Kidney (tissue), 14 donors: Measurements from ENCODE around the gene ASB8. TPM values are rescaled to one million over a fixed set of nuclear protein-coding genes. Genes with fewer than 3 reads are reported as not detected.
"Not testable (repeated sequence)": the region's sequence is repeated elsewhere in the genome, so short reads cannot be mapped to it uniquely, and the experiment has no call there.

Experiments
- DNase-seq, 5 donors: peaks; one replicate each; pipeline ENCODE4 v3.0.0-alpha.2; 2013 to 2020
- FAIRE-seq: peaks from 2 replicates; lab custom pipeline; 2012; peaks lifted over from hg19 to GRCh38; lab: Jason Lieb, UNC
- H3K27ac ChIP-seq, 2 donors: one replicate each; pipeline ENCODE4 v1.7.0; 2013; ENCODE audit warnings: low read depth in 2 of 2, low read length in 2 of 2, inconsistent platforms in 1 of 2
- H3K27me3 ChIP-seq: one replicate; pipeline ENCODE4 v1.7.1; 2013; ENCODE audit warnings: low read length, inconsistent platforms; ENCODE audit not compliant: control insufficient read depth, insufficient read depth
- H3K36me3 ChIP-seq, 3 donors: one replicate each; pipeline versions ENCODE4 v1.7.0 to v1.7.1; 2013; ENCODE audit warnings: low read length in 3 of 3, control low read depth in 1 of 3, inconsistent platforms in 1 of 3; ENCODE audit not compliant: insufficient read depth in 3 of 3, control insufficient read depth in 2 of 3
- H3K4me1 ChIP-seq, 3 donors: one replicate each; pipeline versions ENCODE4 v1.7.0 to v1.7.1; 2013; ENCODE audit warnings: low read length in 3 of 3, inconsistent platforms in 1 of 3, low read depth in 1 of 3; ENCODE audit not compliant: control insufficient read depth in 2 of 3, insufficient read depth in 2 of 3
- H3K4me3 ChIP-seq, 3 donors: one replicate each; pipeline versions ENCODE4 v1.7.0 to v1.8.1; 2013; ENCODE audit warnings: low read length in 3 of 3, control low read depth in 1 of 3, inconsistent platforms in 1 of 3
- H3K9ac ChIP-seq, 3 donors: one replicate each; pipeline versions ENCODE4 v1.7.0 to v1.7.1; 2013; ENCODE audit warnings: low read length in 3 of 3, control low read depth in 1 of 3, inconsistent platforms in 1 of 3
- H3K9me3 ChIP-seq, 3 donors: one replicate each; pipeline versions ENCODE4 v1.7.0 to v1.7.1; 2013; ENCODE audit warnings: low read length in 3 of 3, control low read depth in 1 of 3, inconsistent platforms in 1 of 3; ENCODE audit not compliant: control insufficient read depth in 2 of 3, insufficient read depth in 1 of 3
- CTCF ChIP-seq: IDR thresholded peaks from 3 replicates; pipeline ENCODE4 v1.5.1; 2012; ENCODE audit warnings: mild to moderate bottlenecking, moderate library complexity, borderline replicate concordance; ENCODE audit not compliant: insufficient read depth; ENCODE audit errors: extremely low read depth
- intact Hi-C: fragments of 100-400 bp; cut with DNase I; formaldehyde crosslinking; loops from one replicate; pipeline ENCODE4 v1.11.1; 2022
- polyA plus RNA-seq: library from polyadenylated mRNA; stranded (reverse); fragments of 350-450 nt; fragmentation: Illumina TruSeq; extraction: RNeasy Lipid Tissue Mini Kit (QIAGEN cat#74804); gene quantifications from one replicate; pipeline ENCODE4 v1.2.3, GENCODE V29; 2014; ENCODE audit warnings: low read depth, low replicate concordance; ENCODE audit not compliant: insufficient read depth
- total RNA-seq: library from RNA; stranded (reverse); fragmentation: NEBNext Ultra II Directional; extraction: Animal tissue kit (Norgen Biotek cat#: 25700); gene quantifications from one replicate; pipeline ENCODE4 v1.2.1, GENCODE V29; 2021
- donor health status: control.
- donor health status: control.
- donor health status: control.
- donor health status: control.
- donor health status: control.
- donor health status: DM: yes; HTN: yes; CAD: no.
- donor health status: Normal renal cell carcinoma (clear cell type).

Gene ASB8
- total and polyA plus RNA-seq, 2 donors from 2014 or later: 27.3 to 40.5 TPM

GRCh38 chr12:48125985-48126384 lies 31.3 kb downstream of the ASB8 start:
- H3K36me3 ChIP-seq: peaks cover 3 to 24% (median 14%) of the 10 kb centered on the region in 3 donors
- no peak overlapping the region for H3K9ac ChIP-seq
- intact Hi-C loops: no loop called here
- no peak overlapping the region for H3K27ac ChIP-seq
- FAIRE-seq (no peak), DNase-seq (no peak)
- H3K4me3 ChIP-seq: no peak overlapping the region
- no peaks in the 10 kb centered on the region for H3K27me3 ChIP-seq
- H3K9me3 ChIP-seq: no peaks in the 10 kb centered on the region
- no peak for TF ChIP-seq CTCF
- no peaks in the 10 kb centered on the region for H3K4me1 ChIP-seq

- H3K4me3 ChIP-seq, DNase-seq, FAIRE-seq, H3K4me1 ChIP-seq, H3K27me3 ChIP-seq, intact Hi-C loops, H3K9me3 ChIP-seq, H3K9ac ChIP-seq, H3K27ac ChIP-seq: not testable (repeated sequence)
- peaks cover 3 to 20% (median 14%) of the 10 kb centered on the region in 3 donors for H3K36me3 ChIP-seq
Observed at GRCh38 chr12:48125542-48125941, 31.8 kb downstream of the ASB8 start.

GRCh38 chr12:48123169-48123568 lies 34.1 kb downstream of the ASB8 start:
- no peak overlapping the region for H3K27ac ChIP-seq
- TF ChIP-seq CTCF: no peak
- H3K4me1 ChIP-seq: no peaks in the 10 kb centered on the region
- no peak overlapping the region for H3K4me3 ChIP-seq
- no peak overlapping the region for H3K9ac ChIP-seq
- FAIRE-seq (no peak), DNase-seq (no peak)
- H3K9me3 ChIP-seq: no peaks in the 10 kb centered on the region
- no peaks in the 10 kb centered on the region for H3K27me3 ChIP-seq
- intact Hi-C loops: no loop called here
- H3K36me3 ChIP-seq: peaks cover 2 to 18% (median 10%) of the 10 kb centered on the region in 3 donors

GRCh38 chr12:48122065-48122834 lies 35.1 kb downstream of the ASB8 start:
- intact Hi-C loops: no loop called here

More at GRCh38 chr12:48122065-48122834, 35.1 kb downstream of the ASB8 start:
- Histone ChIP-seq H3K27me3 (no peaks in the 10 kb centered on the region), H3K9me3 (no peaks in the 10 kb centered on the region), H3K4me3 (no peak overlapping the region), H3K36me3 (peaks cover 2 to 18% (median 7%) of the 10 kb centered on the region in 3 donors), H3K9ac (no peak overlapping the region), H3K27ac (no peak overlapping the region), H3K4me1 (no peaks in the 10 kb centered on the region)
- FAIRE-seq (no peak), DNase-seq (no peak)
- TF ChIP-seq CTCF: no peak
